Lower lobe of right lung (tissue), 2 donors: Measurements from ENCODE around the gene NRP2. TPM values are rescaled to one million over a fixed set of nuclear protein-coding genes. Genes with fewer than 3 reads are reported as not detected.

ENCODE experiments used
- ATAC-seq, 2 donors: fragments of 200-7000 bp; cut with Tn5 transposase; one replicate each; pipeline ENCODE4 v1.9.1; 2020 to 2022; ENCODE audit warnings: mild to moderate bottlenecking in 2 of 2, moderate library complexity in 2 of 2
- DNase-seq: peaks from one replicate; pipeline ENCODE4 v3.0.0-alpha.2; 2020
- H3K27ac ChIP-seq: fragments of 200-600 bp; one replicate; pipeline ENCODE4 v1.8.0; 2022
- H3K27me3 ChIP-seq: fragments of 200-600 bp; one replicate; pipeline ENCODE4 v1.8.0; 2022; ENCODE audit warnings: low read depth
- H3K36me3 ChIP-seq: fragments of 200-600 bp; one replicate; pipeline ENCODE4 v1.8.0; 2022; ENCODE audit warnings: mild to moderate bottlenecking
- H3K4me1 ChIP-seq: fragments of 200-600 bp; one replicate; pipeline ENCODE4 v1.8.0; 2022
- H3K4me3 ChIP-seq: fragments of 200-600 bp; one replicate; pipeline ENCODE4 v1.8.0; 2022; ENCODE audit warnings: mild to moderate bottlenecking
- H3K9me3 ChIP-seq: fragments of 200-600 bp; one replicate; pipeline ENCODE4 v1.8.0; 2022
- intact Hi-C: fragments of 100-400 bp; cut with DNase I; formaldehyde crosslinking; loops from one replicate; pipeline ENCODE4 v1.11.0; 2022
- total RNA-seq: library from RNA; stranded (reverse); fragmentation: NEBNext Ultra II Directional; extraction: Animal tissue kit (Norgen Biotek cat#: 25700); gene quantifications from one replicate; pipeline ENCODE4 v1.2.1, GENCODE V29; 2021
- TF ChIP-seq, protein P1 (sequence below): fragments of 200-600 bp; IDR thresholded peaks from one replicate; pipeline ENCODE4 v1.8.0; 2022; ENCODE audit warnings: antibody characterized with exemption, mild to moderate bottlenecking
- donor health status: DM: no; HTN: yes; CAD: no; lungs with severe emphysema.

Gene NRP2
- total RNA-seq, 1 donor from 2014 or later: 67.5 TPM

- Histone ChIP-seq H3K9me3 (no peaks in the 10 kb centered on the region), H3K36me3 (peaks cover 3% of the 10 kb centered on the region), H3K4me3 (no peak overlapping the region), H3K27me3 (no peaks in the 10 kb centered on the region), H3K27ac (no peak overlapping the region), H3K4me1 (peaks cover 40% of the 10 kb centered on the region)
- no peak for ATAC-seq
- intact Hi-C loops: no loop called here
- DNase-seq: no peak
- TF ChIP-seq, protein P1, sequence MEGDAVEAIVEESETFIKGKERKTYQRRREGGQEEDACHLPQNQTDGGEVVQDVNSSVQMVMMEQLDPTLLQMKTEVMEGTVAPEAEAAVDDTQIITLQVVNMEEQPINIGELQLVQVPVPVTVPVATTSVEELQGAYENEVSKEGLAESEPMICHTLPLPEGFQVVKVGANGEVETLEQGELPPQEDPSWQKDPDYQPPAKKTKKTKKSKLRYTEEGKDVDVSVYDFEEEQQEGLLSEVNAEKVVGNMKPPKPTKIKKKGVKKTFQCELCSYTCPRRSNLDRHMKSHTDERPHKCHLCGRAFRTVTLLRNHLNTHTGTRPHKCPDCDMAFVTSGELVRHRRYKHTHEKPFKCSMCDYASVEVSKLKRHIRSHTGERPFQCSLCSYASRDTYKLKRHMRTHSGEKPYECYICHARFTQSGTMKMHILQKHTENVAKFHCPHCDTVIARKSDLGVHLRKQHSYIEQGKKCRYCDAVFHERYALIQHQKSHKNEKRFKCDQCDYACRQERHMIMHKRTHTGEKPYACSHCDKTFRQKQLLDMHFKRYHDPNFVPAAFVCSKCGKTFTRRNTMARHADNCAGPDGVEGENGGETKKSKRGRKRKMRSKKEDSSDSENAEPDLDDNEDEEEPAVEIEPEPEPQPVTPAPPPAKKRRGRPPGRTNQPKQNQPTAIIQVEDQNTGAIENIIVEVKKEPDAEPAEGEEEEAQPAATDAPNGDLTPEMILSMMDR: no peak
These were observed 14.7 kb downstream of the NRP2 start for GRCh38 chr2:205696927-205697441.

DNA sequence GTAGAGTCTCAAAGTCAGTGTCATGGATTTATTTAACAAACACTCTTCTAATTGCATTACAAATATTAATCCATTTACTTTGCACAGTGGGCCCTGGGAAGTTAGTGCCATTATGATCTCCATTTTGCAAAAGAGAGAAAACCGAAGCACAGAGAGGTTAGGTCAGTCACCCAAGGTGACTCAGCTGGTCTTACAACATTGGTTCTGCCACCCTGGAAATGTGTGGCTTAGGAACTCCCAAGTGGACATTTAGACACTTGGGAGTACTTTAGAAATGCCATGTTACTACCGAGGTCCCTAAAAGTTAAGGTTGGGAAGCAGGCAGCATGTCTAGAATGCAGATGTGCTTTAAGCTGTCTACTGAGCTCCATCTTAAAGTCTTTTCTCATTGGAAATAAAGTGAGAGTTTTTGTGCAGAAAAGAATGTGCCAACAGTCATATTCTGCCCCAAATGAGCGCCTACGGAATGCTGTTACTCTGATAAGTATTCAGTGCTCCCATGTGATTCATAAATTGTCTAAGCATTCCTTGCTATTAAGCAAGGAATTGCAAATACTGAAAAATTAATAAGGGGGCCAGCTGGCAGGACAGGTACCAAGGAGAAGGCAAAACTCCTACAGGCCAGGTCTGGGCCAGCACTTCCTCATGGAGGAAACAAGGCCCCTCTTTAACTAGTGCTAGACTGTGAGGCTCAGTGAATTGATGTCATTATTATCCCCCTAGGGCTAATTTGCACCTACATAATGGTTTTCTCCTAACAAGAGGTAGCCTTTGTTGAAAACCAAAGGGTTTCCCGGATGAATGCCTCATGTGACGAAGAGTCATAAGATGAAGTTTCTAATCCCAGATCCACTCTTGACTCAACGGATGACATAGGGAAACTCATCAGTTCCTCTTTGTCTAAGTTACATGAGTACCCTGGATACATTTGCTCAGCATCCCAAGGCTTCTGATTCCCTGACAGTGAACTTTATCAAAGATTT is 16.3 kb downstream of the NRP2 start:
- Histone ChIP-seq H3K4me3 (no peak overlapping the region), H3K36me3 (peaks cover 3% of the 10 kb centered on the region), H3K27me3 (no peaks in the 10 kb centered on the region), H3K27ac (no peak overlapping the region), H3K4me1 (peaks cover 51% of the 10 kb centered on the region), H3K9me3 (no peaks in the 10 kb centered on the region)
- TF ChIP-seq, protein P1: no peak
- intact Hi-C loops: no loop called here
- no peak for DNase-seq
- ATAC-seq: no peak

DNA sequence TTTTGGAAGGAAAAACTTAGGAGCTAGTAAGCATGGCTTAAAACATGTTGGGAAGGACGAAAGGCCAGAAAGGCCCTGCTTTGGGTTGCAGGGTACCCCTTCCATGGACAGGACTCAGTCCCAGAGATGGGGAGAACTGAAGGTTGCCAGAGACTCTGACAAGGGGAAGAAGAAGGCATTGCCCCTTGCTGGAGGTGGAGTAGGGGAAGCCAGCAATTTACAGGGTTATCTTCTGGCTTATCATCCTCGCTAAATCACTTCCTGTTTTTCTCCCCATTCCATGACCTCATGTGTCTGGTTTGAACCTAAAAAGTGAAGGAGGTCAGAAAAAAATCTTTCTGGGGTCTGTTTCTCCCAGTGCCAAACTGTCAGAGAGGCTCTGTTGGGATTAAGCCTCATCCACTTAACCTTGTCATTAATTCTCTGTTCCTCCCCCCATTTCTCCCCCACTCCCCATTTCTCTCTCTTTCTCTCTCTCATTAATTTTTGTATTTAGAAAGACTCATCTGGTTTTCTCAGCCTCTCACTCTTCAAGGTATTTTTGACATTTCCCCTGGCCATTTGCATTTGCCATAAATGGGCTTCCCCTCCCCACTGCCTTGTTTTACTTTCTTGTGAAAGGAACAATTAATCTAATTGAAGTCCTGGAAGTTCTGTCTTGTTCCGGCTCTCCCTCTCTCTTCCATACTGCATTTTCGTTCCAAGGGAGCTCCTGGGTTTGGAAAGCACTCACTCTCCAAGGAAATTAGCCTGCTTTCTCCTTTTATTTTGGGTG is 17.4 kb downstream of the NRP2 start:
- H3K4me3 ChIP-seq: no peak overlapping the region
- TF ChIP-seq, protein P1: no peak
- no peak overlapping the region for H3K27ac ChIP-seq
- no peaks in the 10 kb centered on the region for H3K9me3 ChIP-seq
- no peaks in the 10 kb centered on the region for H3K27me3 ChIP-seq
- intact Hi-C loops: no loop called here
- H3K4me1 ChIP-seq: peaks cover 61% of the 10 kb centered on the region
- ATAC-seq: no peak
- H3K36me3 ChIP-seq: peaks cover 3% of the 10 kb centered on the region
- no peak for DNase-seq

- Histone ChIP-seq H3K36me3 (peaks cover 3% of the 10 kb centered on the region), H3K4me1 (peaks cover 58% of the 10 kb centered on the region), H3K27me3 (no peaks in the 10 kb centered on the region), H3K27ac (peak overlapping the region; percentile 63), H3K4me3 (no peak overlapping the region), H3K9me3 (no peaks in the 10 kb centered on the region)
- peak; percentile 65 for DNase-seq
- TF ChIP-seq, protein P1: no peak
- intact Hi-C loops: no loop called here
- ATAC-seq: peak; percentile 50 to 70
These were observed 18.2 kb downstream of the NRP2 start for GRCh38 chr2:205700331-205701132.

GRCh38 chr2:205701509-205701908 is 19.2 kb downstream of the NRP2 start:
- peaks cover 63% of the 10 kb centered on the region for H3K4me1 ChIP-seq
- peak overlapping the region; percentile 8 for H3K27ac ChIP-seq
- intact Hi-C loops: no loop called here

More at GRCh38 chr2:205701509-205701908, 19.2 kb downstream of the NRP2 start:
- peaks cover 3% of the 10 kb centered on the region for H3K36me3 ChIP-seq
- no peak for ATAC-seq
- TF ChIP-seq, protein P1: no peak
- H3K9me3 ChIP-seq: no peaks in the 10 kb centered on the region
- H3K4me3 ChIP-seq: no peak overlapping the region
- no peaks in the 10 kb centered on the region for H3K27me3 ChIP-seq
- DNase-seq: no peak
